ENCODE measurements around the gene PLPP4. TPM values are rescaled to one million over a fixed set of nuclear protein-coding genes. Genes with fewer than 3 reads are reported as not detected.

The PLPP4 gene
- not detected for total RNA-seq
- long read RNA-seq: 0 reads

- no peak for DNase-seq
- intact Hi-C loops (cut with DNase I): no loop called here
- ATAC-seq (ENCODE audit: poor library complexity): peak; percentile 46
These were observed at the start of gene PLPP4 for GRCh38 chr10:120456626-120457430. Gene PLPP4, plus strand, starts transcription at chr10:120457227. Its CDS starts 79 bp downstream, at chr10:120457306.

GRCh38 chr10:120409816-120410215, 47.2 kb upstream of the PLPP4 start:
- ATAC-seq (ENCODE audit: poor library complexity): no peak
- intact Hi-C loops (cut with DNase I): no loop called here
- DNase-seq: no peak

- DNase-seq (no peak), ATAC-seq (ENCODE audit: poor library complexity) (no peak)
- intact Hi-C loops (cut with DNase I): no loop called here
These were observed 42.1 kb upstream of the PLPP4 start for GRCh38 chr10:120414946-120415345.

GRCh38 chr10:120415709-120416330, 41.2 kb upstream of the PLPP4 start:
- no peak for ATAC-seq (ENCODE audit: poor library complexity)
- intact Hi-C loops (cut with DNase I): no loop called here
- DNase-seq: no peak

GRCh38 chr10:120420421-120420820, 36.6 kb upstream of the PLPP4 start:
- no peak for ATAC-seq (ENCODE audit: poor library complexity)
- intact Hi-C loops (cut with DNase I): no loop called here
- DNase-seq: no peak

GRCh38 chr10:120421250-120421649, 35.8 kb upstream of the PLPP4 start:
- DNase-seq: no peak
- intact Hi-C loops (cut with DNase I): no loop called here
- ATAC-seq (ENCODE audit: poor library complexity): no peak

- intact Hi-C loops (cut with DNase I): no loop called here
- DNase-seq (no peak), ATAC-seq (ENCODE audit: poor library complexity) (no peak)
These were observed 34.6 kb upstream of the PLPP4 start for GRCh38 chr10:120422457-120422856.

- ATAC-seq (ENCODE audit: poor library complexity) (no peak), DNase-seq (no peak)
- intact Hi-C loops (cut with DNase I): no loop called here
These were observed 33.4 kb upstream of the PLPP4 start for GRCh38 chr10:120423431-120424197.

GRCh38 chr10:120424198-120424464, 32.9 kb upstream of the PLPP4 start:
- DNase-seq (no peak), ATAC-seq (ENCODE audit: poor library complexity) (no peak)
- intact Hi-C loops (cut with DNase I): no loop called here

- ATAC-seq (ENCODE audit: poor library complexity): no peak
- intact Hi-C loops (cut with DNase I): no loop called here
These were observed 30.7 kb upstream of the PLPP4 start for GRCh38 chr10:120426306-120426705.

GRCh38 chr10:120428754-120429153, 28.3 kb upstream of the PLPP4 start:
- no peak for ATAC-seq (ENCODE audit: poor library complexity)
- DNase-seq: no peak
- intact Hi-C loops (cut with DNase I): no loop called here

More at GRCh38 chr10:120426306-120426705, 30.7 kb upstream of the PLPP4 start:
- no peak for DNase-seq

- no peak for DNase-seq
- no peak for ATAC-seq (ENCODE audit: poor library complexity)
- intact Hi-C loops (cut with DNase I): no loop called here
These were observed 27.6 kb upstream of the PLPP4 start for GRCh38 chr10:120429395-120429794.

GRCh38 chr10:120431251-120431651, 25.8 kb upstream of the PLPP4 start:
- DNase-seq (no peak), ATAC-seq (ENCODE audit: poor library complexity) (no peak)
- intact Hi-C loops (cut with DNase I): no loop called here

GRCh38 chr10:120432209-120432608, 24.8 kb upstream of the PLPP4 start:
- intact Hi-C loops (cut with DNase I): no loop called here
- DNase-seq (no peak), ATAC-seq (ENCODE audit: poor library complexity) (no peak)

- ATAC-seq (ENCODE audit: poor library complexity): no peak
- DNase-seq: no peak
- intact Hi-C loops (cut with DNase I): no loop called here
These were observed 23.9 kb upstream of the PLPP4 start for GRCh38 chr10:120433141-120433540.

- intact Hi-C loops (cut with DNase I): no loop called here
- no peak for DNase-seq
- no peak for ATAC-seq (ENCODE audit: poor library complexity)
These were observed 20.5 kb upstream of the PLPP4 start for GRCh38 chr10:120436439-120437112.

- intact Hi-C loops (cut with DNase I): no loop called here
- no peak for DNase-seq
- ATAC-seq (ENCODE audit: poor library complexity): no peak
These were observed 19.5 kb upstream of the PLPP4 start for GRCh38 chr10:120437541-120437940.

GRCh38 chr10:120451968-120452367, 5.1 kb upstream of the PLPP4 start:
- no peak for DNase-seq
- intact Hi-C loops (cut with DNase I): no loop called here
- ATAC-seq (ENCODE audit: poor library complexity): no peak

- no peak for ATAC-seq (ENCODE audit: poor library complexity)
- intact Hi-C loops (cut with DNase I): no loop called here
- no peak for DNase-seq
These were observed 3.7 kb upstream of the PLPP4 start for GRCh38 chr10:120453319-120453718.

All from Right ventricle myocardium superior (tissue), 1 donor.